Renal cortical epithelial cell (primary cell): Measurements from ENCODE around the gene DTX4. TPM values are rescaled to one million over a fixed set of nuclear protein-coding genes. Genes with fewer than 3 reads are reported as not detected.
"Not testable (repeated sequence)": the region's sequence is repeated elsewhere in the genome, so short reads cannot be mapped to it uniquely, and the experiment has no call there.

Source experiments
- DNase-seq: peaks from one replicate; pipeline ENCODE4 v3.0.0-alpha.2; 2011; ENCODE audit warnings: low read depth
- total RNA-seq: library from RNA; depleted of rRNA; stranded (reverse); fragments of >200 nt; gene quantifications from 2 replicates; pipeline ENCODE4 v1.2.3, GENCODE V29; 2014

Gene DTX4
- total RNA-seq, result 1.7 and 17.0 TPM in 2 replicates

- peak; percentile 75 for DNase-seq
Measured at GRCh38 chr11:59171508-59172322, at the start of gene DTX4. Gene DTX4 (plus strand): TSS chr11:59172132. CDS start chr11:59172596, 464 bp downstream.

GRCh38 chr11:59135648-59136461, 36.1 kb upstream of the DTX4 start:
- DNase-seq, result peak; percentile 69

GRCh38 chr11:59136551-59136950, 35.4 kb upstream of the DTX4 start:
- not testable (repeated sequence) for DNase-seq

GRCh38 chr11:59137190-59137589, 34.7 kb upstream of the DTX4 start:
- DNase-seq, result no peak

GRCh38 chr11:59138643-59139042, 33.3 kb upstream of the DTX4 start:
- DNase-seq, result no peak

- no peak for DNase-seq
Measured at GRCh38 chr11:59141191-59141590, 30.7 kb upstream of the DTX4 start.

- DNase-seq, result peak; percentile 19
Measured at GRCh38 chr11:59141673-59142460, 30.1 kb upstream of the DTX4 start.

- DNase-seq, result peak; percentile 93
Measured at GRCh38 chr11:59142530-59143507, 29.1 kb upstream of the DTX4 start, which contains the start of gene FAM111A. Gene FAM111A (plus strand): TSS chr11:59142856. CDS start chr11:59148873, 6,017 bp downstream.

- no peak for DNase-seq
Measured at GRCh38 chr11:59144096-59144495, 27.8 kb upstream of the DTX4 start.

GRCh38 chr11:59144579-59145345, 27.2 kb upstream of the DTX4 start:
- DNase-seq, result peak; percentile 87

GRCh38 chr11:59145534-59145933, 26.4 kb upstream of the DTX4 start:
- peak; percentile 51 for DNase-seq

- no peak for DNase-seq
Measured at GRCh38 chr11:59151761-59152160, 20.2 kb upstream of the DTX4 start.

- DNase-seq, result no peak
Measured at GRCh38 chr11:59152312-59152951, 19.5 kb upstream of the DTX4 start.

- no peak for DNase-seq
Measured at GRCh38 chr11:59154610-59155009, 17.3 kb upstream of the DTX4 start.

- no peak for DNase-seq
Measured at GRCh38 chr11:59157433-59157832, 14.5 kb upstream of the DTX4 start.

GRCh38 chr11:59158206-59159068, 13.5 kb upstream of the DTX4 start:
- DNase-seq, result peak; percentile 69

- no peak for DNase-seq
Measured at GRCh38 chr11:59164028-59164427, 7.9 kb upstream of the DTX4 start.

GRCh38 chr11:59172345-59173079, 580 bp downstream of the DTX4 start:
- DNase-seq, result no peak
